CD4-positive, alpha-beta T cell treated with Interleukin-15 for 4 hours (primary cell): ENCODE results near the gene TEX2.

Source experiments
- DNase-seq: peaks from one replicate; pipeline ENCODE4 v3.0.0-alpha.2; 2020; ENCODE audit warnings: low spot score

Gene TEX2

DNA sequence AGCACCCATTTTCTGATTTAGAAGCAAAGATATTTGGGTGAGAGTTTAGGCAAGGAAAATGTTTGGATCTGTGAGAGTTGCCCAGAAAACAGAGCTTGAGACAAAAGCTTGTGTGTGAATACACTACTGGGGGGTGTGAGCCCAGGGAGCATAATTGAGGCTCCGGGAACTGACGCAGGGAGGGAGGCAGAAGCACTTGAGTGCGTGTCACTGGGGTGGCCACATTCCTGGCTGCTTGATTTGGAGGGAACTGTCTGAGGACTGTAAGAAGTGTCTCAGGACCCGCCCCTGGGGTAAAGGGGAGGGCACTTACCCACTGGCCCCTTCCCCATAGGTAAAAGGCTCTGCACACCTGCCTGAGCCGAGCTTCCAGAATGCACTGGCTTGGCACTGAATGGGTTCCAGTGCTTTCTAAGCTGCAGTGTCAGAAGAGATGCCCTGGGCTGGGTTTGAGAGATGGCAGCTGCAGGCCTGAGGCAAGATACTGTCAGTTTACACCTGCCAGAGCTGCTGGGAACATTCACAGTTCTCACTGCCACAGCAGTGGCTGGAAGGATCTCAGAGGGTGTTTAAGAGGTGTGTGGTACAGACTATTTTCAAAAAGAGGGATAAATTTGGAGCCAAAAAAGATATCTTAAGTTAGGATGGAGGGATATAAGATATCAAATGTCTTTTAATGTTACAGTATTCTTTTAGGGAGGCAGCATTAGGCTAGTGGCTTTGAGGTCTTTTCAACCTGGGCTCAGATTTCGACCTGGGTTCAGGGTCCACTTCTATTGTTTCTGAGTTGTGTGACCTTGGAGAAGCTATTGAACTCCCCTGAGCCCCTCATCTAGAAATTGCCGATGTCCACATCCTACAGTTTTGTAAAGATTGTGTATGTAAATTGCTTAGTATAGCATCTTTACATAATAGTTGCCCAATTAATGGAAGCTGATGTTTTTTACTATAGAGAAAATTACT, 6.9 kb upstream of the TEX2 start:
- no peak for DNase-seq

DNA sequence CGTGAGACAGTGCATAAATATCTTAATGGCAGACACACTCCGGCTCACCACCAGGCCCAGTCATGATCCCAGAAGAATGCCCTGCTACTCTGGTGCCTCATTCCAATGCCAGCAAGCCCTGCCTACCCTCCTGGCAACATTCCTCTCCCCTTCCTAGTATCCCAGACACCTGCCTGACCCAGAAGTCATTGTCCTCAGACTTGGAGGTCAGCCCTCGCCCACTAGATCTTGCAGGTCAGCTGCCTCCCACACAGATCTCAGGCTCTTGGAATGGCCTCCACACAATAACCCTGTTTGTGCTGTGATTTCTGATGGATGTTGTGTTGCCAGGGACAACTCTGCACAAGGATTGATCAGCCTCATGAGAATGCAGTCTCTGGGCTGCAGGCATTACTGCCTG, 1.8 kb upstream of the TEX2 start:
- no peak for DNase-seq

DNA sequence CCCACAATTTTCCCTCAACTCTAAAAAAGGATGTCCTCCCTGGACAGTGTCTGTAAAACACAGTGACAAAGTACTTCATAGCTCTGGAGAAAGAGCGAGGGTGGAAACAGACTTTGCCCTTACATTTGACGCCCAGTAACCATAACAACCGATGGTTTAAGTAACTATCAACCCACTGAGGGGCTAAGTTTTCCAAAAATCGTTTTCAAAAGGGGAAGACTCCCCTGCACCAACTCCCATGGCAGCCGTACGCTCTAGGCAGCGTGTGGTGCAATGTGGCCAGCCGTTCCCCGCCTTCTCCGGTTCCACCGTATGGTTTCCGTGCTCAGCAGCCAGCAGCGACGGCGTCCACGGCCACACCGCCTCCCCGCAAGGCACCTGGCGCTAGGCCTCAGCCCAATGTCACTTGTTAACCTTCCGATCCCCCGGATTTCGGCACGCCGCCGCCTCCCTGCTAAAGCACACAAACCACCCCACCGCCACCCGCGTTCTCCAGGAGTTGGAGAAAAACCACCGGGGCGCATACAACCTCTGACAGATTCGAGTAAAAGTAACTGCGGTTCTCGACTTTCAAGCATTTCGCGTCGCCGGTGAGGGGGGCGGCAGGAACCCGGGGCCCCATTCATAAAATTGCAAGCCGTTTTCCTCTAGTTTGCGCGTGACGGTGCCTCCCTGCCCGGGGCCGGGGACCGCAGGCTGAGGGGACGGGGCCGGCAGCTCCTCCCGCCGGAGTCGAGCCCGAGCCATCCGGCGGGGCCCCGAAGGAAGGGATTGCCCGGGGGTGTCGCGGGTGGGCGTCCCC, 661 bp downstream of the TEX2 start:
- peak; percentile 52 for DNase-seq

DNA sequence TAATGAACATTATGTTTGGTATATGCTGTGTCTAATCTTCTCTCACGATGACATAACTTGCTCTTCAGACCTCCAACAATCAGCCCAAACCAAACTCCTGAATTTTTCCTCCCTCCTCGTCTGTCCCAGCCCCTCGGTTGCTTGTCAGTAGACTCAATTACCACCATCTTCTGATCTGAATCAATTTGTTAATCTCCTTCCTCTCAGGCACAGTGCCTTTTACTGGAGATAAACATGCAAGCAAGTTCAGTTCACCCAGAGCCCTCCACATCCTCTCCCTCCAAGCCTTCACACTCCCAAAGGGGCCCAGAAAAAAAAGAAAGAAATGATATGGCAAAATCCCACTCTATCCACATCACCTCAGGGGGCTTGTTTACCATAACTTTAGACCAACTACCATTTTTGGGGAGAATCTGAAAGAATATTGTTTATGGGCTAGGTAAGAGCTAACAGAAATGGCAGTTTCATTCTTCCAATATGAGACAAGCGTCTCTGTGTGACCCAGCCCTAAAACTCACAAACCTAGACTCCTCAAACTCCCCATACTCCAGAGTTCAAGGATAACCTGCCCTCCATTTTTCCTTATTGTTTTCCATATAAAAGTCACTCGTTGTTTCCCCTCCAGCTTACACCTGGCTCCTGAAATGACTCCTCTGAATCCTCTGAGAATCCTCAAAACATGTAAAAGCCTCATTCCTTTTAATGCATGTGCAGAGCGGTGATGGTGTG, 1.5 kb downstream of the TEX2 start:
- DNase-seq, result no peak

DNA sequence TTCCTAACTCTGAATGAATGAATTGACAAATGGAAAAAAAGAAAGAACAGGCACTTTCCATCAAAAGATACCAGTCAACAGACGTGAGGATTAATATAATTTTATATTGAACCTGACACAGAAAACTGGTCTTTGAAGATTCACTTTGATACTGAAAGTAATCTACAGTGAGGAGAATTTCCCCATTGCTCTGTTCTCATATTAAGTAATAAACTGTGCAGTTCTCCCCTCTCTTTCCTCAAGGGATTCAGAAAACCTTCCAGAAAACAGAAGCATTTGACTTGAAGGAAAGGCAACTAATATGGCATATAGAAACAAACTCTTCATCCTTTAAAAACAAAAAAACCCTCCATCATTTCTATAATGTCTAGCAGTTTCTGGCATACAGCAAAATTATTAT, 2.2 kb downstream of the TEX2 start:
- DNase-seq, result no peak

DNA sequence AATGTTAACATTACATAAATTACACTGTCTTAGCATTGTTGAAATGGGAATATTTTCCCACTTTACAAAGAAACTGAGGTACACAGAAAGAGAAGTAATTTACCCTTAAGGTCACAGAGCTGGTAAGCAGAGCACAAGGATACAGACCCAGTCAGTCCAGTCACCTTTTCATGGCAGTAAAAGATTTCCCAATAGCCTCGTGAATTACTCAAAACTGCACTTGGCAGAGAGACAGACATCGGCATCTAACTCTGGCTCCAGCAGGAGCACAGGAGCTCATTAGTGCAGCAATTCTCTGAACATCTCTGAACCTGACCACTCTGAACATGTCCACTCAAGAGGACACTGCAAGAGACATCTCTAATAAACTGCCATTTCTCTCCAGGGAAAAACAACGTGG, 3.1 kb downstream of the TEX2 start:
- DNase-seq, result no peak

DNA sequence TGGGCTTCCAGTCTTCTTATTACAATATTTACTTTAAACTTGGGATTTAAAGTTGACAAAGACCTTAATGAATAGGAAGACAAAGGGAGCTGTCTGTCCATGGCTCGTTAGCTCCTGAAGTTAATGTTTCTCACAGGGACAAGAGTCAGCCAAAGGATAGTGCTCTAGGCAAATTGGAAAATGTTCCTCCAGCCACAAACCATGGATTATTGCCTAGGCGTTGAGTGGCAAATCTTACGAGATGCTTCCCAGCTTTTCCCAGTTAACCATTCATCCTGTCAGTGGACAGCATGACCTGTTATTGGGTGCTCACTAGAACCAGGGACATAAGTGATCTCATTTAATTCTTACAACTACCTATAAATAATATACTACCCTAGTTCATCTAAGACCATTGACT, 3.6 kb downstream of the TEX2 start:
- no peak for DNase-seq

DNA sequence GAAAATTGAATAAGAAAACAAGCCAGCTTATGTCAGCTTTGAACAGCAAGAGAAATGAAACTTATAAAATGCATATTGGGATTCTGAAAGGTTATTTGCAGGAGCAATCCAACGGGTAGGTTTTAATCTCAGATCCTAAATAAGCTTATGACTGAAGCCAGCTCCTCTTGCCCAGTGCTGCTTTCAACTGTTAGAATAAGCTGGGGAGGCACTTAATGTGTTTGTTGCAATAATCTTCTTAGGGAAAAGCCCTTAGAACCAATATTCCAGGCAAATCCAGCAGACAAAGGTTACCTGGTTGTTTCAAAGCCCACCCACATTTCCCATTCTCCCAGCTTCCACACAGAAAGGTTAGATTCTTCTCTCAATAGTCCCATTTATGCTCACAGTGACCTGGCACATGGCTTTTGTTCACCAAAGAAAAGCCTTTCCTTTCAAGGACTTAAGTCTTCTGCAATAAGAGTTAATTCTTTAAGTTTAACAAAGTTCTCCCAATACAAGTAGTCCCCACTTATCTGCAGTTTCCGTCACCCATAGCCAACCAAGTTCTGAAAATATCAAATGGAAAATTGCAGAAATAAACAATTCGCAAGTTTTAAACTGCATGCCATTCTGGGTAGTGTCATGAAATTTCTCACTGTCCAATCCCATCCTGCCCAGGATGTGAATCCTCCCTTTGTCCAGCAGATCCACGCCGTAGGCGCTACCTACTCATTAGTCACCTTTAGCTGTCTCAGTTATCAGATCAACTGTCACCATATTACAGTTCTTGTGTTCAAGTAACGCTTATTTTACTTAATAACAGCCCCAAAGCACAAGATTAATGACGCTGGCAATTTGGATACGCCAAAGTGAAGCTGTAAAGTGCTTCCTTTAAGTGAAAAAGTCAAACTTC, 5.9 kb downstream of the TEX2 start:
- no peak for DNase-seq

DNA sequence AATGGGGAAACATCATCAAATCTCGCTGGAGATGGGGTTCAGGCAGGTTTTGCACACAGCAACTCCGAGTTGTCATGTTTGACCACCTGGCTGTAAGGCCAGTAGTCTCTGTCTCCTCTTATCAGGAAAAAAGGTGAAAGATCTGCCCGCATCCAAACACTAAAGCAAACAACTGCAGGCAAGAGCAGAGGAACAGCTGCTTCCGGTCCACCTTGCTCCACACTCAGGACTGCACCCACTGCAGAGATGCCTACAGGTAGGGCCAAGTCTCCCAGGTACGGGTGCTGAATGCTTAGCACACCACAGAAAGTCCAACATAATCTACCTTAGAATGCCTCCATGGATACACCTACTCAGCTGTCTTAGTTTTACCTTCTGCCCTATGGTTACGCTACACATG, 7.3 kb downstream of the TEX2 start:
- no peak for DNase-seq

DNA sequence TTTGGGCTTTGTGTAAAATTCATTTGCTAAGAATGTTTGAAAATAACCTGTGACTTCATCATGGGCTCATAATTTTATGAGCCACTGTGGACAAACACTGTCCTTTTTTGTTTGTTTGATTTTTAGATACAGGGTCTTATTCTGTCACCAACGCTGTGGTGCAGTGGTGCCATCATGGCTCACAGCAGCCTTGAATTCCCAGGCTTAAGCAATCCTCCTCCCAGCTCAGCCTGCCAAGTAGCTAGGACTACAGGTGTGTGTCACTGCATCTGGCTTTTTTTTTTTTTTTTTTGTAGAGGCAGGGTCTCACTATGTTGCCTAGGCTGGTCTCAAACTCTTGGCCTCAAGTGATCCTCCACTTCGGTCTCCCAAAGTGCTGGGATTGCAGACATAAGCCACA, 8.3 kb downstream of the TEX2 start:
- DNase-seq, result no peak

DNA sequence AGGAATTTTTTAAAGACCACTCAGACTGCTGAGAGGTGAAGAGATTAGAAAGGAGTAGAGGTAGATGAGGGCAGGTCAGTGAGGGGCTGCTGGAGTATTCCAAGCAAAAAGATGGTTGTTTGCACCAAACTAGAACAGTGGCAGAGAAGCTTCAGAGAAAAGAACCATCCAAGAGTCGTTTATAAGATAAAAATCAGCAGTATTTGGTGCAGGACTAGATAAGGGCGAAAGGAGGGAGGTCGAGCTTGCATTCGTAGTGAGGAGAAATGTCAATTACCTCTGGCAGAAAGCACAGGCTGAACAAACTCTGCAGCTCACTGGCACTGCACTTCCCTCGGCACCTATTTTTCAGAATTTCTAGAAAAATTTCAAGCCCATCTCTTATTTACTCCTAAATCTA, 9.6 kb downstream of the TEX2 start:
- DNase-seq, result no peak

DNA sequence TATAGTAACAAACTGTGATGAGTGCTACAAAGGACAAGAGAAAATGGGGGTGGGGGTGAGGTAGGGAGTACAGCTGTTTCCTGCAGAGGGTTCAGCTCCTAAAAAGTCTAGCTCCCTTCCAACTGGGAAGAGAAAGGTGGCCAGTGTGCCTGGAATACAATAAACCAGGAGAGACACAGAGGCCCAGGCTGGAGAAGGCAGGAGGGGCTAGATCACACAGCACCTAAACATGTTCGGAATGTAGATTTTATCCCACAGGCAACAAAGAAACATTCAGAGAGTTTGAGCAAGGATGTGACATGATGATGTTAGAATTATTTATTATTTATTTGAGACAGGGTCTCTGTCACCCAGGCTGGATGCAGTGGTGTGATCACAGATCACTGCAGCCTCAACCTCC, 10.2 kb downstream of the TEX2 start:
- no peak for DNase-seq

DNA sequence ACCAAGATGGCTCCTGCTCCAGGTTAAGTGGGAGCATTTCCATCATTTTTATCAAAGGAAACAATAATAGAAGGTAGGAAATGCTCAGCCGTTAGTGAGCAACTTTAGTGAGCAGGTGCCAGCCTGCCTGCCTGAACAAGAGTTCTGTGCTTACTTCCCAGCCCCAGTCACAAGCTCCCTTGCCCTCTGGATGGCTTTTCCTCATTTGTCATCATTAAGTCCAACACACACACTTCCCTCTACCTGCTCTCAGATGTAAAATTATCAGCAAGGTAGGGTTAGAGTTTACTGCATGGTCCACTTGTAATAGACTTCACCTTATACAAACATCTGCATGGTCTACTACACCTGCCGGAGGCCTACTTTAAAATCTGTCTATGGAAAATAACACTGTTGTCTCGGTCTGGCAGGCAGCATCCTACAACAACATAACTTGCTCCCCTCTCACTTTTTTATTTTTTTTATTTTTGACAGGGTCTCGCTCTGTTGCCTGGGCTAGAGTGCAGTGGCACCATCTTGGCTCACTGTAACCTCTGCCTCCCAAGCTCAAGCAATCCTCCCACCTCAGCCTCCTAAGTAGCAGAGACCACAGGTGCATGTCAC, 12.7 kb downstream of the TEX2 start:
- DNase-seq, result no peak

DNA sequence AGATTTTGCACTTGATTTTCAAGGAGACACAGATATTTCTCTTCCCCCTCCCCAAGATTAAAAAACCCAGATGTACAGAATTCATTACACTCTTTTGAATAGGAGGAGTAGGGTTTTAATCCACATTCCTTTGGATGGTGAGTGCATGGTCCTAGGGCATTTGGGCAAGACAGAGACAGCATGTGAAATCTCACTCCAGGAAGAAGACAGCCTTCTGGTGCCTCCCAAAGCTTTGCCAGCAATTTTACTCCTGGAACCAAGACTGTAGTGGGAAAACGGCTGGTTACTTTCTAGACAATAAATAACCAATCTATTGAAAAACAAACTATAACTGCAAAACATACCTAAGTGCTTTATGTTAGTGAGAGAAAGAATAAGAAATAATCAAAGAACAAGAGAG, 15.2 kb downstream of the TEX2 start:
- DNase-seq, result no peak

DNA sequence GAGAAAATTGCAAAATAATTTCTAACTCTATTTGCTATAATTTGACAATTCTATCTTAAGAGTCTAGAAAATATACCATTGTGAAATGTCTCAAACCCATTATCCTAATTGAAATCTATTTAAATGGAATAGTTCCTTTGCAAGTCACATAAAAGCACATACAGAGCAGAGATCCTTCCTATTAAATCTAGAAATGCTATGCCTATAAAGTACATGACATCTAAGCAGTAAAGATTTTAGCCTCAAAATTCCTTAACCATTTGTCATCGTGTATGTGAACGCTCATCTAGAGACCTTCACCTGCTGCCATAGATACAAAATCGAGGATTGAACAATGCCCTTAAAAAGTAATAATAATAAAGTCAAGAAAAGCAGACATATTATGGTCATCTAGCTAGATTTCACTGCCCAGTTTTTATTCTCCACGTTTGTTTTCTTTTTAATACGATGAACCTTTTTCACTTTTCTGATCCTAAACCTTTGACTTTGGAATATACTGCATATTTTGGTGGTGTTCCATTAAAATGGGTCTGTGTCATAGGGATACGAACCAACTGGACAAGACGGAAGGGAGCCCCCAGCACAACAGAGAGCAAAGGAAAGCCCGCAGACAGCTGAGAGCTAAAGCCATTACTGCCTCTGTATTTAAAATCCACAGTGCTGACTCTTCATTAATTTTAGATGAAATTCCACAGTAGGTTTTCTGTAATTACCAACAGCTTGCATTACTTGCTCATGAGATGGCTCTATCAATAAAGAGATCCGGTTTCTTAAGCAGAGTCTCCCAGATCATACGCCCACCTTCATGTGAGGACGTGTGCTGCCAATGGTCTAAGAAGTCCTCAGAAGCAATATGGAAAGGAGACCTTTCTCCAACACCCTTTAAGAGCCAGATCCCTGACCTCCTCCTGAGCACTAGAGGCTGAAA, 17.6 kb downstream of the TEX2 start:
- DNase-seq, result no peak

DNA sequence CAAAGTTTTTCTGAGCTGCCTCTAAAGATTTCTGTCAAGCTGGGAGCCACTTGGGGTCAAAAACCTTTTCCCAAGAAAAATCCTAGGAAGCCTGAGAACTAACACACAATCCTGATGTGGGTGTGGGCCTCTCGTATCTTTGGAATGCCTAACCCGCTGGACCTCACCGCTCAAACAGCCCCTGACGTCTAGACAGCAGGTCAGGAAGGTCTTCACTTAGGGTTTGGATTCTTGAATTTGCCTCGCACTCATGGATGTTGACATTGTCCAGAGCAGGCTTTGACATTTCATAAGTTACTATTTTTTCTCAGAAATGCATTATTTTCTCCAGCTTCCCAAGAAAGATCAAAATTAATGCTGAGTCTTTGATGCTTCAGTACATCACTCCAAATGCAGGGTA, 18.9 kb downstream of the TEX2 start:
- no peak for DNase-seq

DNA sequence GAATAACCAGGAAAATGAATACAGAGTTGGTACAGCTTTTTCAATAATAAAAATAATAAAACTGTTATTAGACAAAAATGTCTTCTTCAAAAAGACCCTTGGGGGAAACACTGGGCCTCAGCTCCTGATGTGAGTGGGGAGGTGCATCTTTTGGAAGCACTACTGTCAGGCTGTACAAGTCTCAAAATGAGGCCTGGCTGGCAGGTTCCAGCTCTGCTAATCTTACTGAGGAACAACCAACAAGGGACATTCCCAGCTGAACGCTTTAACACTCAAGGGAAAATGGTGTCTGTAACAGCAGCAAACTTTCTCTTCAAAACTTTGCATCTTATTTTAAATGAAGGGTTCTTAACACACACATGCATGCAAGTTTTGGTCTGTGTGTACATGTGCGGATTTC, 19.7 kb downstream of the TEX2 start:
- DNase-seq, result no peak

DNA sequence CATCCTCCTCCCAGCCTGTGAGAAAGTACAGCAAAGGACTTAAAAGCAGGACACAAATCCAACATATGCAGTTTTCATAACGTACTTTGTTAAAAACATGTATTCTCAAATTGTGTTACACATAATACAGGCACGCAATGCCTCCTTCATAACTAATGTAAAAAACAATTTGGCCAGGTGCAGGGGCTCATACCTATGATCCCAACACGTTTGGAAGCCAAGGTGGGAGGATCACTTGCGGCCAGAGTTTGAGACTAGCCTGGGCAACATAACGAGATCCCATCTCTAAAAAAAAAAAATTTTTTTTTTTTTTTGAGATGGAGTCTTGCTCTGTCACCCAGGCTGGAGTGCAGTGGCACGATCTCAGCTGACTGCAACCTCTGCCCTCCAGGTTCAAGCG, 20.4 kb downstream of the TEX2 start:
- no peak for DNase-seq

DNA sequence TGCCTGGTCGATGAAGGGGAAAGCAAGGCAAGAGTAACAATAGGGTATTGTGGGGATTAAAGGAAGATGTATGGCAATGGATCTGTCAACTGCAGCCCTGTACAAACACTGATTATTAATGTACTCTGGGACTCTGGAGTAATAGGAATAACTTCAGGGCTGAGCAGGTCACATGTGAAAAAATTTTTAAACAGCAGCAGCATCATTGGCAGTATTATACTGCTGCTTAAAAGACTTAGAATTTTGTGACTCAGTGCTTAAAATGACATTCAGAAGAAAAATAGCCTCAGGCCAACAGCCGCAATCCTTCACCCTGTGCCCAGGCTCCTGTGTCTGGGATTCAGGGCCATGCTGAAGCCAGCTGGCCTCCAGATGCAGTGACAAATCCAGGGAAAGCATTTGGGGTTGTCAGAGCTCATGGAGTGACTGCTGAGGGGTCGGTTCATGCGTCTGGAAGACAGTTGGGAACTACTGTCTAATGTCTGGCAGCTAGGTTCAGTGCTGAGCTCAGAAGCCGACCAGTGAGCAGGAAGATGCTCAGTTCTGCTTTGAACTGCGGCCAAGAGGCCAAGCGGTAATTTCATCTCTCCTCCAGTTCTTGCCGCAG, 22.2 kb downstream of the TEX2 start:
- DNase-seq, result no peak
